ENCODE results near the gene RFX7.

Gene RFX7

DNA sequence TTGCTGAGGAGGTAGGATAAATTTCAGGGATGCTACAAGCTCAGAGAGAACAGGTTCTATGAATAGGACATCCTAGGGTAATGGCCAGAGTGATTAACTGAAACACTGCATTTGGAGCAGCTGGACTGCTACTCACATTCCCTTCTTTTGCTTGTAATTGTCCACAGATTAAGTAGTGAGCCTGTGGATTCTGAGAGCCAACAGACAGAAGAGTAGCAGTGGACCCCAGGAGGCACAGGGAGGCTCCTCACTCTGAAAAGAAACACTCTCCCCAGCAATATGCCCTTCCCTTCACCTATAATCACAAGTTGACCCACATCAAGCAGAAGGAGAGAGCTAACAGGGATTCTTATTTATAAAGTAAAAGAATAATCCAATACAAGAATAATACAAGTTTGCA lies 10.6 kb upstream of the RFX7 start:
- TF ChIP-seq, protein P1, sequence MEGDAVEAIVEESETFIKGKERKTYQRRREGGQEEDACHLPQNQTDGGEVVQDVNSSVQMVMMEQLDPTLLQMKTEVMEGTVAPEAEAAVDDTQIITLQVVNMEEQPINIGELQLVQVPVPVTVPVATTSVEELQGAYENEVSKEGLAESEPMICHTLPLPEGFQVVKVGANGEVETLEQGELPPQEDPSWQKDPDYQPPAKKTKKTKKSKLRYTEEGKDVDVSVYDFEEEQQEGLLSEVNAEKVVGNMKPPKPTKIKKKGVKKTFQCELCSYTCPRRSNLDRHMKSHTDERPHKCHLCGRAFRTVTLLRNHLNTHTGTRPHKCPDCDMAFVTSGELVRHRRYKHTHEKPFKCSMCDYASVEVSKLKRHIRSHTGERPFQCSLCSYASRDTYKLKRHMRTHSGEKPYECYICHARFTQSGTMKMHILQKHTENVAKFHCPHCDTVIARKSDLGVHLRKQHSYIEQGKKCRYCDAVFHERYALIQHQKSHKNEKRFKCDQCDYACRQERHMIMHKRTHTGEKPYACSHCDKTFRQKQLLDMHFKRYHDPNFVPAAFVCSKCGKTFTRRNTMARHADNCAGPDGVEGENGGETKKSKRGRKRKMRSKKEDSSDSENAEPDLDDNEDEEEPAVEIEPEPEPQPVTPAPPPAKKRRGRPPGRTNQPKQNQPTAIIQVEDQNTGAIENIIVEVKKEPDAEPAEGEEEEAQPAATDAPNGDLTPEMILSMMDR (IDR thresholded peaks at IDR 0.05) = no peak
- H3K79me2 ChIP-seq = no peaks in the 10 kb centered on the region
- H3K27me3 ChIP-seq (ENCODE audit: control insufficient read depth, insufficient read depth, low read length) = no peaks in the 10 kb centered on the region

DNA sequence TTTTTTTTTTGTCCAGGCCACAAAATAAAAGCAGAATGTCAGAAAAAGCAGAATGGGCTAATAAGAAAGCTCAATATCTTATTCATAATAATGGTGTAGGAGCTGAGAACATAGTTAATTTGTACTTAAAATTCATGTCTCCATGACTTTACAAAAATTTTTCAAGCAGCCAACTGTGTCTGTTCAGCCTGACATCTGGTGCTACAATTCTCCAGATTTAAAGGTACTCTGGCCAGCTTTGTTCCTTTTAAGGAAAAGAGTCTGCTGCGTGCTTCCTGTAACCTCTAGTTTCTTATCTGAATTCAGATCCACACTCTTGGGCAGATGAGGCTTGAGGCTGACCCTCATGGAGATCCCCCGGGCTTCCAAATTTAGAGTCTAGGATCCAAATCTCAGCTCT lies 8.7 kb upstream of the RFX7 start:
- no peaks in the 10 kb centered on the region for H3K27me3 ChIP-seq (ENCODE audit: control insufficient read depth, insufficient read depth, low read length)
- no peaks in the 10 kb centered on the region for H3K9me3 ChIP-seq (ENCODE audit: control insufficient read depth, low read length)
- no peaks in the 10 kb centered on the region for H3K36me3 ChIP-seq (ENCODE audit: control insufficient read depth, insufficient read depth, low read length)
- H2AFZ ChIP-seq = no peak overlapping the region
- H3K4me2 ChIP-seq (ENCODE audit: low read length) = no peak overlapping the region
- H3K9ac ChIP-seq = no peak overlapping the region
- no peaks in the 10 kb centered on the region for H3K4me1 ChIP-seq
- TF ChIP-seq, protein P1 (IDR thresholded peaks at IDR 0.05) = no peak
- no peaks in the 10 kb centered on the region for H3K79me2 ChIP-seq
- H3K27ac ChIP-seq = no peak overlapping the region
- no peak overlapping the region for H3K4me3 ChIP-seq (ENCODE audit: low read depth, low read length)

More for the DNA sequence above, 10.6 kb upstream of the RFX7 start:
- no peaks in the 10 kb centered on the region for H3K36me3 ChIP-seq (ENCODE audit: control insufficient read depth, insufficient read depth, low read length)
- no peak overlapping the region for H3K4me3 ChIP-seq (ENCODE audit: low read depth, low read length)
- no peak overlapping the region for H3K4me2 ChIP-seq (ENCODE audit: low read length)
- H2AFZ ChIP-seq = no peak overlapping the region
- no peaks in the 10 kb centered on the region for H3K4me1 ChIP-seq
- H3K27ac ChIP-seq = no peak overlapping the region
- no peak overlapping the region for H3K9ac ChIP-seq
- no peaks in the 10 kb centered on the region for H3K9me3 ChIP-seq (ENCODE audit: control insufficient read depth, low read length)

DNA sequence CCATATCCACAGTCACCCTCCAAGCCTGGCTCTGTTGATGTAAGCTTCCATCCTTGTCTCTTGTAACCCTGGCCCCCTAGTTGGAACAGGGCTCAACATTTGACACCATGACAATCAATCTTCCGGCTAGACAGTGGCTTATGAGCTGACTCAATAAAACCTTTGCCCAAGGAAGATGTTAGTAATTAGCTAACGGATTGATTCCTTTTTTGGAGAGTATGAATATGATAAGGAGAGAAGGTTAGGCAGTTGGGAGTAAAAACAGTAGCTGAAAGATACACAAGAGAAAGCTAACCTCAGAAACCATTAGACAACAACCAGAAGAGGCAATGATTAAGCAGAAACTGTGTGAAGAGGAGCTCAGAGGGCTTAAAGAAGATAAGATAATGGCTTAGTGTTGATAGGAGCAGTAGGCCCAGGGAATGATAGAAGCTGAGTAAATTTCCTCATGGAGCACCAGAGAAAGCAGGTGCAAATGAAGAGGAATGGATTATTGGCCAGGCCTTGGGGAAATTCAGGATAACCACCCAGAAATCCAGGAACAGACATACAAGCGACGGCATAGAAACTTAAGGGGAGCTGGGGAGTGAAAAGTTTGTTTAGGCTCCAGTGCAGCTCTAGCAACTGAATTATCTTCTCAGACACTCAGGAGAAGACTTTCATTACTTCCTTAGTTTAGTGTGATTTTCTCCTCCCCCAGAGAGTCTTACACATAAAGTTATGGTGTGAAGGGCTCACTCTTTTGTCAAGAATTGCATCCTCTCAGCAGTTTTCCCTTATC lies 7.8 kb upstream of the RFX7 start:
- Histone ChIP-seq H3K9me3 (ENCODE audit: control insufficient read depth, low read length) (no peaks in the 10 kb centered on the region), H3K79me2 (no peaks in the 10 kb centered on the region), H2AFZ (no peak overlapping the region), H3K36me3 (ENCODE audit: control insufficient read depth, insufficient read depth, low read length) (no peaks in the 10 kb centered on the region), H3K4me1 (no peaks in the 10 kb centered on the region), H3K27ac (no peak overlapping the region), H3K4me2 (ENCODE audit: low read length) (no peak overlapping the region), H3K4me3 (ENCODE audit: low read depth, low read length) (no peak overlapping the region), H3K9ac (no peak overlapping the region), H3K27me3 (ENCODE audit: control insufficient read depth, insufficient read depth, low read length) (no peaks in the 10 kb centered on the region)
- TF ChIP-seq, protein P1 (IDR thresholded peaks at IDR 0.05) = no peak

DNA sequence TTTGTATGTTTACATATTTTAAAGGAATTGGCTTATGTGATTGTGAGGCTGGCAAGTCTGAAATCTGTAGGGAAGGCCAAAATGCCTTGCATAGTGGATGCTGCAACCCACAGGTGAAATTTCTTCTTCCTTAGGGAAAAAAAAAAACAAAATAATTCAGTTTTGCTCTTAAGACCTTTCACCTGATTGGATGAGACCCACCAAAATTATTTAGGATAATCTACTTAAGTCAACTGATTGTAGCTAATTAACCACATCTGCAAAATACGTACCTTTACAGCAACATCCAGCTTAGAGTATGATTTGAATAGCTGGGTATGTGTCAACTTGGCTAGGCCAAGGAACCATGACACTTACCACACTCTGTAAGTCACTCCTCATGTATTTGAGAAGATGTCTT lies 6.9 kb upstream of the RFX7 start:
- Histone ChIP-seq H3K79me2 (no peaks in the 10 kb centered on the region), H3K9ac (no peak overlapping the region), H3K27ac (no peak overlapping the region), H3K4me1 (no peaks in the 10 kb centered on the region), H3K4me3 (ENCODE audit: low read depth, low read length) (no peak overlapping the region), H3K36me3 (ENCODE audit: control insufficient read depth, insufficient read depth, low read length) (no peaks in the 10 kb centered on the region), H2AFZ (no peak overlapping the region), H3K27me3 (ENCODE audit: control insufficient read depth, insufficient read depth, low read length) (no peaks in the 10 kb centered on the region), H3K9me3 (ENCODE audit: control insufficient read depth, low read length) (no peaks in the 10 kb centered on the region), H3K4me2 (ENCODE audit: low read length) (no peak overlapping the region)
- TF ChIP-seq, protein P1 (IDR thresholded peaks at IDR 0.05) = no peak

DNA sequence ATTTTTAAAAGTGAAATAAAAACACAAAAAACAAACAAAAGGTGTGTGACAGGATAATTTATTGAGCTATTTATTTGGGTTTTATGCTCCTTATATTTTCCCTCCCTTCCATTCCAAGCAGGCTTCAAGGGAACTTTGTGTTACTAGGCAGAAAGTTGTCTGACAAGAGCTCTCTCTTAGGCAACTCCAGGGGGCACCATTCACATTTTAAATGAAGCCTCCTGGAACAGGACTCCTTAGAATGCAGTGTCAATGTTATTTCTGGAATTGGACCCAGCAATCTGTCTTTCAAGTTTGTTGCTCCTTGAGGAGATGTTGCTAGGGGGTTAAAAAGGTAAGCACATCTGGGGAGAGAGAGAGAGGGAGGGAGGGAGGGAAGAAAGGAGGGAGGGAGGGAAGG lies 5.4 kb upstream of the RFX7 start:
- Histone ChIP-seq H3K9me3 (ENCODE audit: control insufficient read depth, low read length) (no peaks in the 10 kb centered on the region), H3K9ac (no peak overlapping the region), H3K4me3 (ENCODE audit: low read depth, low read length) (no peak overlapping the region), H3K4me2 (ENCODE audit: low read length) (no peak overlapping the region), H3K36me3 (ENCODE audit: control insufficient read depth, insufficient read depth, low read length) (no peaks in the 10 kb centered on the region), H2AFZ (no peak overlapping the region), H3K27me3 (ENCODE audit: control insufficient read depth, insufficient read depth, low read length) (no peaks in the 10 kb centered on the region), H3K79me2 (no peaks in the 10 kb centered on the region), H3K27ac (no peak overlapping the region), H3K4me1 (no peaks in the 10 kb centered on the region)
- TF ChIP-seq, protein P1 (IDR thresholded peaks at IDR 0.05) = no peak

Measured in parathyroid adenoma (tissue), 2 donors.